PFSK-1 (cell line): ENCODE data around the gene GHSR.

ENCODE experiments used
- FOXP2 ChIP-seq: optimal IDR thresholded peaks from 2 replicates; pipeline ENCODE3; 2011; ENCODE audit warnings: borderline replicate concordance, control low read depth, inconsistent platforms; ENCODE audit not compliant: insufficient read depth; ENCODE audit errors: extremely low read length, extremely low read depth
- POLR2AphosphoS5 ChIP-seq: IDR thresholded peaks from 2 replicates; pipeline ENCODE4 v1.6.1; 2012; ENCODE audit warnings: low read depth, mild to moderate bottlenecking, control low read depth, low read length, moderate library complexity
- REST ChIP-seq, 2 experiments: IDR thresholded peaks; 2 replicates each; pipeline versions ENCODE4 v1.6.1 to v1.8.0; 2011 to 2012; ENCODE audit warnings: low read depth in 2 of 2, low read length in 2 of 2, control low read depth in 1 of 2, inconsistent platforms in 1 of 2, mild to moderate bottlenecking in 1 of 2, moderate library complexity in 1 of 2; ENCODE audit not compliant: insufficient read depth in 1 of 2
- SIN3A ChIP-seq: IDR thresholded peaks from 2 replicates; pipeline ENCODE4 v1.6.1; 2012; ENCODE audit warnings: mild to moderate bottlenecking, low read length, moderate library complexity, borderline replicate concordance; ENCODE audit not compliant: insufficient read depth
- TAF1 ChIP-seq: IDR thresholded peaks from 2 replicates; pipeline ENCODE4 v1.6.1; 2012; ENCODE audit warnings: low read length, control low read depth, borderline replicate concordance; ENCODE audit not compliant: insufficient read depth

- TF ChIP-seq POLR2AphosphoS5 = no peak
- TF ChIP-seq REST (IDR thresholded peaks at IDR 0.05; ENCODE audit: insufficient read depth in 1 of 2, low read depth in 2 of 2, low read length in 2 of 2) = no peak
- TF ChIP-seq SIN3A = no peak
- TF ChIP-seq TAF1 = no peak
- no peak for TF ChIP-seq FOXP2
These were observed 32.9 kb downstream of the GHSR start for GRCh38 chr3:172415323-172415722.
